GM12864 (cell line): ENCODE measurements around the gene GALNT18.
"Not testable (repeated sequence)": the region's sequence is repeated elsewhere in the genome, so short reads cannot be mapped to it uniquely, and the experiment has no call there.

Experiments used
- DNase-seq: peaks from one replicate; pipeline ENCODE4 v3.0.0-alpha.2; 2011; ENCODE audit warnings: low read depth
- H3K4me3 ChIP-seq: 2 replicates; pipeline ENCODE4 v1.5.1; 2011; ENCODE audit warnings: mild to moderate bottlenecking, low read depth, low read length, control low read depth
- TF ChIP-seq, protein P1 (sequence below): IDR thresholded peaks from 2 replicates; pipeline ENCODE4 v1.5.1; 2011; ENCODE audit warnings: low read depth, mild to moderate bottlenecking, moderate library complexity, low read length, control low read depth, inconsistent platforms; ENCODE audit errors: missing control alignments

The GALNT18 gene

GRCh38 chr11:11366793-11367192 lies 255.0 kb downstream of the GALNT18 start:
- H3K4me3 ChIP-seq = no peak overlapping the region
- no peak for DNase-seq
- TF ChIP-seq, protein P1, sequence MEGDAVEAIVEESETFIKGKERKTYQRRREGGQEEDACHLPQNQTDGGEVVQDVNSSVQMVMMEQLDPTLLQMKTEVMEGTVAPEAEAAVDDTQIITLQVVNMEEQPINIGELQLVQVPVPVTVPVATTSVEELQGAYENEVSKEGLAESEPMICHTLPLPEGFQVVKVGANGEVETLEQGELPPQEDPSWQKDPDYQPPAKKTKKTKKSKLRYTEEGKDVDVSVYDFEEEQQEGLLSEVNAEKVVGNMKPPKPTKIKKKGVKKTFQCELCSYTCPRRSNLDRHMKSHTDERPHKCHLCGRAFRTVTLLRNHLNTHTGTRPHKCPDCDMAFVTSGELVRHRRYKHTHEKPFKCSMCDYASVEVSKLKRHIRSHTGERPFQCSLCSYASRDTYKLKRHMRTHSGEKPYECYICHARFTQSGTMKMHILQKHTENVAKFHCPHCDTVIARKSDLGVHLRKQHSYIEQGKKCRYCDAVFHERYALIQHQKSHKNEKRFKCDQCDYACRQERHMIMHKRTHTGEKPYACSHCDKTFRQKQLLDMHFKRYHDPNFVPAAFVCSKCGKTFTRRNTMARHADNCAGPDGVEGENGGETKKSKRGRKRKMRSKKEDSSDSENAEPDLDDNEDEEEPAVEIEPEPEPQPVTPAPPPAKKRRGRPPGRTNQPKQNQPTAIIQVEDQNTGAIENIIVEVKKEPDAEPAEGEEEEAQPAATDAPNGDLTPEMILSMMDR = no peak

- TF ChIP-seq, protein P1 = no peak
- DNase-seq = no peak
- H3K4me3 ChIP-seq = no peak overlapping the region
Measured at GRCh38 chr11:11363674-11364073, 258.1 kb downstream of the GALNT18 start.

DNA sequence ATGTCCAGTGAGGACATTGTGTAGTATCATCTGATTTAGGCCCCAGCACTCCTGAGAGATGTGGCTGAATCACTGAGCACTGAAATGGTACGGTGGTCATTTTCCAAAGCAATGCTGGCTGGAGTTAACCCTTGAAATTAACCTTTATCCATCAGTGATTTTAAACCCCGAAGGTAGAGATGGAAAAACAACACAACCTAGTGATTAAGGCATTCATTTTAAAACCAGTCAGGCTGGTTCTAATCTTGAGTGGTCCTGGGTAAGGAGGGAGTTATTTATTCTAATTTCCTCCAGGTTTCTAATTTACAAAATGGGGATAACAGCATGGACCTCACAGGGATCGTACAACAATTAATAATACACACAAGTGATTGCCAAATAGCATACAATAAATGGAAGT lies 262.2 kb downstream of the GALNT18 start:
- TF ChIP-seq, protein P1 = no peak
- no peak for DNase-seq
- H3K4me3 ChIP-seq = no peak overlapping the region

DNA sequence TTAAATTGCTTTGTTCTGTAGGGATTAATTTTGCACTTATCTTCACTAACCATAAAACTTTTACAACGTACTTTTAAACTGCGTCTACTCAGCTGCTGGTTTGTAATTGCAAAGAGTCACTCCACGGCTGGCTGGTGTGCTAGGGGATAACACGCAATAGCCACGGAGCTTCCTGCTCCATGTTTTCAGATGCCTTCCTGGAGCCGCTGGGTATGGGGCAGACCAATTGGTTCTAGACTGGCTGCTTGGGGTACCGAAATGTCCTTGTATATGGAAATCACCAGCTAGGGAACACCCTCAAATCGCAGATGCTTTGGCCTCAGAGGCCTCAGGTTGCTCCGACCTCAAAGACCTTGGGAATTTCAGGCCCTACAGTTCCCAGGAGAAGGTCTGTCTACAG lies 265.0 kb downstream of the GALNT18 start:
- no peak for DNase-seq
- TF ChIP-seq, protein P1 = no peak

GRCh38 chr11:11352878-11353277 lies 268.9 kb downstream of the GALNT18 start, which contains the start of gene CSNK2A3:
Gene CSNK2A3 (minus strand): TSS chr11:11353250. CDS start chr11:11353119, 131 bp downstream.
- not testable (repeated sequence) for DNase-seq, H3K4me3 ChIP-seq

More for the DNA sequence above, 265.0 kb downstream of the GALNT18 start:
- H3K4me3 ChIP-seq = no peak overlapping the region

DNA sequence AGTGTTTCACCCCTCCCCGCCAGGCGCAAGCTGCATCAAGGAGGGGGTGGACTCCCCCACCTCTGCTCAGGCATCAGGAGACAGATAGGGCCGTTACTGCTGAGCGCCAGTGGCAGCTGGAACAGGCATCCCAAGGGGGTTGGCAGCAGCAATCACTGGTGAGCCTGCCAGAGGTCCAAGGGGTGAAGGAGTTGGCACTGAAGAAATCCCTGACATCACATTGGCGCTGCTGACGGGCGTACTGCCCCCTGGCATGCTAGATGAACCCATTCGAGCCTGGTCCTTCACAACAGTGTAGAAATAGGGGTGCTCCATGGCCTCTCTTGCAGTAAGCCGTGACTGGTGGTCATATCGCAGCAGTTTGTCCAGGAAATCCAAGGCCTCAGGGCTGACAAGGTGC lies 270.0 kb downstream of the GALNT18 start:
- DNase-seq, H3K4me3 ChIP-seq: not testable (repeated sequence)

DNA sequence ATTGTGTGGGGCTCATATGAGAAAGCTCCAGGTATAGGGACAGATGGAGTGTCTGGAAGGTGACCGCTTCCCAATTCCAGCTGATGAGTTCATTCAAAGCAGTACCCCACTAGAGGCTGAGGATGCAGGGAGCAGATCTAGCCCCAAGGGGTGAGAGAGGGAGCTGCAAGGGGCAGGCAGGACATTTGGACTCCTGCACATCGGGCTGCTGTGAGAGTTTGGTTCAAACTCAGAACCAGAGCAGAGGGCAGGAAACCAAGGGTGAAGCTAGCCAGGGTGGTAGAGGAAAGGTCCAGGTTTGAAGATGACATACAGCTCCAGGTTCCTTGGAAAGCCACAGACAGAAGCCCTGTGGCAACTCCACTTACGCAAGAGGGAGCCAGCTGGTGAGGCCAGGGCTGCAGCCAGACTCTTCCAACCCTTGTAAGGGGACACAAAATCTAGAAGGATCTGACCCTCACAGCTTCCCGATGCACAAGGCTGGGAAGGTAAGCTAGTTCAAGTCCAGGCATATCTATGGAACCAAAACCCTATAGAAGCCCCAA lies 270.7 kb downstream of the GALNT18 start:
- TF ChIP-seq, protein P1 = no peak
- DNase-seq = no peak

DNA sequence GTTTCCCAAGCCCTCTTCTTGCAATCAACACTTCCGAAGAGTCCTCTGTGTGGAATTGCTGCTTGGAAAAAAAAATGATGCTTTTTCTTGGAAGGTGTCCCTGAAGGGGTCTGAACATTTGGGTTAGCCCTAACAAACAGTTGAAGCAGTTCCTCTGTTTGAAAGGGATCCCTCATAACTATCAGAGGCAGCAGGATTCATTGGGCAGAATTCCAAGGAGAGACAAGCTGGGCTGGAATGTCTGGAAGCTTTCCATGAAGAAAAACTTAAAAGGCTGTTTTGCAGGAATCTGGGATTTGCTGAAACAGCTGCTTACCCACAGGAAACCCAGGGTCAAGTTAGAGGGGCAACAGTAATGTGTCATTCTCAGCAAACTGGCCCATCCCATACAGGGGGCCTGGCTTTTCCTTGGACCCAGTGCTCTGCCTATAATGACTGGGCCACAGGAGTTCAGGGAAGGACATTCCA lies 271.9 kb downstream of the GALNT18 start:
- TF ChIP-seq, protein P1 = no peak
- H3K4me3 ChIP-seq = no peak overlapping the region
- no peak for DNase-seq

More for the DNA sequence above, 270.7 kb downstream of the GALNT18 start:
- no peak overlapping the region for H3K4me3 ChIP-seq
